ENCODE measurements around the gene TMEM117.

TMEM117 gene

DNA sequence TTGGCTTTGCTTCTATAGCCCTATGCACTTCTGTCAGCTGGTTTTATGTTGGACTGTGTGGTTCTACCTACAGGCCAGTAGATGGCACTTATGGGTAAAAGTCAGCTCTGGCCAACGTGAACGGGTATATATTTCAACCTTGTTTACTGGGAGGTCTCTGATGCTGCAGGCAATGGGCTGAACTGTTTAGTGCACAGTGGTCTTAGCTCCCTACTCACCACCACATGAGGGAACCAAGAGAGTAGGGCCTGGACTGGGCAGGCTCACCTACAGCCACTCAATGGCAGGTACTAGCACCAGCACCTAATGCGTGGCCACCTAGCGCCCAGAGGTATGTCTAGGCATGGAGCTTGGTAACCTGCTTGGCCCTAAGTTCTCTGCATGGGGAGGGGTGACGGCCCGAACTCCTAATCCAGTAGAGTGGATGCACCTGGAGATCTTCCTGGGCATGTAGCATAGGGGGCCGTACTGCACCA lies 481.8 kb downstream of the TMEM117 start:
- TF ChIP-seq POLR2A (IDR thresholded peaks at IDR 0.05; ENCODE audit: low read length) (no peak), GATA1 (IDR thresholded peaks at IDR 0.05; ENCODE audit: low read depth, low read length) (no peak)
- DNase-seq = peak; percentile 16 to 24

DNA sequence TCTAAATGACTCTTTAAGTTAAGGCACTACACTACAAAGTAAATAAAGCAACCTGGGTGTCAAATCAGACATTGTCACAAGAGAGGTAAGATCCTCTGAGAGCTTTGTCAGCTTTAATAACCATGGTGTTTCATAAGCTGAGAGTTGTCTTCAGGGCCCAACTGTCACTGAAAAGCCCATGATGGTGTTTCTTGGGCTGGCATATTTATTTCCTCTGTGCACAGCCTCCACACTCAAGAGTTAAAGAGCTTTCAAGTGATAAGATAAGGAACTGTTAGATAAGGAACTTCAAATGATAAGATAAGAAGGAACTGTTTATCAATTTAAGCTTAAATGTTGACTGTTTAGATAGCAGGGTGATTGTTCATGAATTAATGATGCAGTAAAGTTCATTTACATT lies 495.4 kb downstream of the TMEM117 start:
- no peak for DNase-seq
- TF ChIP-seq GATA1 (IDR thresholded peaks at IDR 0.05; ENCODE audit: low read depth, low read length) (no peak), POLR2A (IDR thresholded peaks at IDR 0.05; ENCODE audit: low read length) (no peak)

DNA sequence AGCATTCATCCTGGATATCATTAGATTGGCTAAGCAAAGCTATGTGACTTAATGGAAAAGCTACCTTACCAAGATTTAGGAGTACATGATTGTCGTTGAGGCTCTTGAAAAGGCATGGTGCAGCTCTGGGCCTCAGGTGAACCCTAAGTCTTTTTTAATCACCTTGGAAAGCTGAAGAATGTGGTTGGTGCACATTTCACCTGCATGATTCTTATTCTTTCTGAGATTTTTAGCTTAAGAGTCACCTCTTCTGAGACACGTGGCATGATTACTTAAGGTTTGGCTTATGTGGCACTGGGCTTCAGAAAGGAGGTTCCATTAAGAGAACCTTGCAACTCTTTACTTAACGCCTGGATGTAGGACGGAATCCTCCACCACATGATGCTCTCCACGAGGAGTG lies 498.5 kb downstream of the TMEM117 start:
- TF ChIP-seq POLR2A (IDR thresholded peaks at IDR 0.05; ENCODE audit: low read length) (no peak), GATA1 (IDR thresholded peaks at IDR 0.05; ENCODE audit: low read depth, low read length) (no peak)
- DNase-seq = no peak

DNA sequence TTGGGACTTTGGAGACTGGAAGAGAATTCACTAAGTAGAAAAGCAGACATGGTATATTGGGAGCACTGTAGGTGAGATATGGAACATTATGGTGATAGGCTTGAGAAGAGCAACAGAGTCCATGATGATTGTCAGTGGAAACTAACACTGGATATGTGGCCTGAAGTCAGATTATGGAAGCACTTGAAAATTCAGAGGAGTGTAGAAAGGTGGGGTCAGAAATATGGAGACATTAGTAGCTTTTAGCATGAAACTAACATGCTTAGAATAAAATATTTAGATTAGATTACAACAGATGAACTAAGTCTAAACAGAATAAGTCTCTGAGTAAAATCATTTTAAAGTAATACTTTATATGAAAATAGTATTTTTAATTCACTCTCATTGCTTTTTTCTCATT lies 499.1 kb downstream of the TMEM117 start:
- DNase-seq = no peak
- TF ChIP-seq POLR2A (IDR thresholded peaks at IDR 0.05; ENCODE audit: low read length) = no peak
- TF ChIP-seq GATA1 (IDR thresholded peaks at IDR 0.05; ENCODE audit: low read depth, low read length) = no peak

DNA sequence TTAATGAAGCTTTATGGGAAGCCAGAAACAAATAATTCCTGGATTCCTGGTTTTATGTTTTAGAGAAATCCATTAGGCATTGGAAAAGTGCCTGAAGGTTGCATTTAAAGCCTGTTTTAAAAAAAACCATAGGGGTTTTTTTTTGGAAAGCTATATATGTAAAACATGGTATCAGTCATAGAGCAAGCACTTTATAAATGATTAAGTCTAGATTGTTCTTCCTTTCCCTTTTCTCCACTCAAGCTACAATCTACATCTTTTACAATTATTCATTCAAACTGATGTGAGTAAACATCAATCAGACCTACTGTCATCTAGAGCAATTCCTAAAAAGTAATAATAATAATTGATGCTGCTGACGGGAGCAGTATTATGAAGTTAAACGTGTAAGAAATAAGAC lies 500.7 kb downstream of the TMEM117 start:
- TF ChIP-seq GATA1 (IDR thresholded peaks at IDR 0.05; ENCODE audit: low read depth, low read length) = no peak
- no peak for TF ChIP-seq POLR2A (IDR thresholded peaks at IDR 0.05; ENCODE audit: low read length)
- DNase-seq = no peak

DNA sequence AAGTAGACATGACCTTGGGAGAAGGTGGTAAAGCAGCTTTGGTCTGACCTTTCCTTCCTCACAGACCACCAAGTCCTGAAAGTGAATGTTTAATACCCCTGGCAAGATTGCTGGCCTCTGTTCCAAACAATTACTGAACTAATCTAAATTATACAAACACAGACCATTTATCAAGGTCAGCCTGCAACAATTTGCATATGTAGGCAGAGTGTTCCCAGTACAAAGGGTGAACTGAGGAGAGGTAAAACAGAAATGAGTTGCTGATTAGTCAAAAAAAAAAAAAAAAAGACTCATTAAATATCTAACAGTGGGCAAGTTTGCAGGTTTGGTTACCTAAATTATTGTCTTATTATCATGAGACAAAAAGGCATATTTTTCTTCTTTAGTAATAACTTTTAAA lies 506.5 kb downstream of the TMEM117 start:
- TF ChIP-seq GATA1 (IDR thresholded peaks at IDR 0.05; ENCODE audit: low read depth, low read length) (no peak), POLR2A (IDR thresholded peaks at IDR 0.05; ENCODE audit: low read length) (no peak)
- no peak for DNase-seq

DNA sequence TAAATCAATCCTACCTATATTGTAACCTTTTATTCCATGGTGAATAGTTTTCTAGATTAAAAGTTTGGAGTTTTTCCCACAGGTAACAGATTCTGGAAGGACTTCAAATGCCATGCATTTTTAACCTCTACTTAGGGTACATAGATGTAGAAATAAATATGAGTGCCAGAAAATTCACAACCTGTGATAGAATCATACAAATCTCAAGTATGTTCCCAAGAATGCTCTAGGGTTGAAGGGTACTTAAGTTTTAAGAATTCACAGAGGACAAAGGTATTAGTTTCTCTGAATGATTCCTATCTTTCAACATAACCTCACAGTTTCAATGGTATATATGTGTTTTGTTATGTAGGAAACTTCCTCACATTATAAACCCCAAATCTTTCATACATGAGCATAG lies 511.3 kb downstream of the TMEM117 start:
- TF ChIP-seq POLR2A (IDR thresholded peaks at IDR 0.05; ENCODE audit: low read length) (no peak), GATA1 (IDR thresholded peaks at IDR 0.05; ENCODE audit: low read depth, low read length) (no peak)
- DNase-seq = no peak

DNA sequence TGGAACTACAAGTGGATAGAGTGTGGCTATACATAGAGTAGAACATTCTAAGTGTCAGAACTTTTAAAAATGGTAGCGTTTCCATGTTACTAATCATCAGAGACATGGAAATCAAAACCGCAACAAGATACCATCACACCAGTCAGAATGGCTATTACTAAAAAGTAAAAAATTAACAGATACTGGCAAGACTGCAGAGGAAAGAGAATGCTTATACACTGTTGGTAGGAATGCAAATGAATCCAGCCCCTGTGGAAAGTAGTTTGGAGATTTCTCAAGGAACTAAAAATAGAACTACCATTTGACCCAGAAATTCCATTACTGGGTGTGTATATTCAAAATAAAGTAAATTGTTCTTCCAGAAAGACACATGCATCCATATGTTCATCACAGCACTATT lies 521.6 kb downstream of the TMEM117 start:
- no peak for TF ChIP-seq GATA1 (IDR thresholded peaks at IDR 0.05; ENCODE audit: low read depth, low read length)
- TF ChIP-seq POLR2A (IDR thresholded peaks at IDR 0.05; ENCODE audit: low read length) = no peak
- DNase-seq = no peak

DNA sequence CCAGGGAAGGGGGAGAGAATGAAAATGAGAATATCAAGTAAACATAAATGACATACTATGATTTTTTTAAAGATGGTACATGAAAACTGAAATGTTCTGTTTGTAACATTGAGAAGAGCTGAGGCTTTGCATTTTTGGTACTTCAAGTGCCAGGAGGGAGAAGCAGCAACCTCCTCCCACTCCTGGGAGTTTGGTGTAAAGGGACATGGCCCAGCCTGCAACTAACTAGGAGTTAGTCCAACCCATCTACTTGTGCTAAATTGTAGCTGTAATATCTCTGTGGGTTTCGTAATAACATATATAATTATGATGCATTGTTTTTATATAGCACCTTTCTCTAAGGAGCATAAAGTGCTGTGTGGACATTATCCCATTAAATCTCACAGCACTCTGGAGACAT lies 522.8 kb downstream of the TMEM117 start:
- no peak for DNase-seq
- no peak for TF ChIP-seq POLR2A (IDR thresholded peaks at IDR 0.05; ENCODE audit: low read length)
- TF ChIP-seq GATA1 (IDR thresholded peaks at IDR 0.05; ENCODE audit: low read depth, low read length) = no peak

DNA sequence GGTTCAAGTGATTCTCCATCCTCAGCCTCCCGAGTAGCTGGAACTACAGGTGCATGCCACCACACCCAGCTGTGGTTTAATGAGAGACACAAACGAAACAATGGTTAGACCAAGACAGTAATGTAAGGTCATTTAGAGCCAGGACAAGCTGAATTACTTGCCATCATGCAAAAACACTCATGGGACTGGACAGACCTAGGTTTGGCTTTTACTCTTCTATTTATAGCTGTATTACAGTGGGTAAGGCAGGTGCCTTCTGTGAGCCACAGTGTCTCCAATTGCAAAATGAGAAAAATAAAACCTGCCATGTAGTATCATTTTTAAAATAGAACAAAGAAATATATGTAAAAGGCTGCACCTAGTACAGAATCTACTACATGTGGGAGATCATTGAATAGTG lies 527.1 kb downstream of the TMEM117 start:
- no peak for DNase-seq

DNA sequence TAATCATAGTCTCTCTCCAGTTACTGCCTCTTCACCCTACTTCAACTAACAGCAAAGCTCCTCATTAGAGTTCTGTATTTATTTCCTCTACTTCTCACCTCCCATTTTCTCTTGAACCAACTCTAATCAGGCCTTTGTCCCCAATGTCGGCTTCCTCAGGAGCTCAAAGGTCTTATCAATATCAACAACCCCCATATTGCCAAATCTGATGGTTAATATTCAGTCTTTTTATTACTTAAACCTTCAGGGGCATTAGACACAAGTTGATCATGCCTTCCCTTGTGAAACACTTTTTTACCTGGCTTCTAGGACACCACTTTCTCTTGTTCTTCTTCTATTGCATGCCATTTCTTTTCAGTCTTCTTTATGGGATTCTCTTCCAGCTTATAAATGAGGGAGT lies 531.3 kb downstream of the TMEM117 start:
- TF ChIP-seq GATA1 (IDR thresholded peaks at IDR 0.05; ENCODE audit: low read depth, low read length) (no peak), POLR2A (IDR thresholded peaks at IDR 0.05; ENCODE audit: low read length) (no peak)
- DNase-seq = no peak

More for the DNA sequence above, 527.1 kb downstream of the TMEM117 start:
- TF ChIP-seq POLR2A (IDR thresholded peaks at IDR 0.05; ENCODE audit: low read length) (no peak), GATA1 (IDR thresholded peaks at IDR 0.05; ENCODE audit: low read depth, low read length) (no peak)

DNA sequence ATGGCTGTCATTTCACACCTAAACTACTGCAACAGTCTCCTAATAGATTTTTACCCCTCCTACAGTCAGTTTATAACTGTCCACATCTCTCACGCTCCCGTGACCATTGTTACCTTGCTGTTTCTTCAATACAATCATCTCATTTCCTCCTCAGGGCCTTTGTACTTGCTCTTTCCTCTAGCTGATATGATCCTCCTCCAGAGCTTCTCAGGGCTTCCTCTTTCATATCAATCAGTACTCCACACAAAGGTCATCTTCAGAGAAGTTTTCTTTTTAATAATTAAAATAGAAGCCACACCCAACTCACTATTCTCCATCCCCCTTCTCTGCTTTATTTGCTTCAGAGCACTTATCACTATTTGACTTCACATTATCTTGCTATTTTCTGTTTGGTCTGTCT lies 532.0 kb downstream of the TMEM117 start:
- TF ChIP-seq POLR2A (IDR thresholded peaks at IDR 0.05; ENCODE audit: low read length) (no peak), GATA1 (IDR thresholded peaks at IDR 0.05; ENCODE audit: low read depth, low read length) (no peak)
- DNase-seq = no peak

DNA sequence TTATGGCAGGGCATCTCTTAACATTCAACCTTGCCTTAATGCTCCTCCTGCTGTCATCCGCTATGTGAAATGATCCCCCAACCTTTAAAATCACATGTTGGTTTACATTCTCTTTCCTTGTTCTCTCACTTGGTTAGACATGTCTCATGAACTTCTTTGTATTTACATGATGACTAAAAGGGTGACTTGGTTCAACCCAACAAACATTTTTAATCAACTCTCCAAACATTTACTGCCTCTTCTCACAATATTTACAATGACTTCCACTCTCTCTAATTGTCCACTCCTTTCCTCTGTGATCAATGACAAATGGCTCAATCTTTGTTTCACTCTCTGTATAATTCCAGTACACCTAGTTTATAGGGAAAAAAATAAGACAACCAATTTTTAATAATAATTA lies 534.1 kb downstream of the TMEM117 start:
- TF ChIP-seq POLR2A (IDR thresholded peaks at IDR 0.05; ENCODE audit: low read length) (no peak), GATA1 (IDR thresholded peaks at IDR 0.05; ENCODE audit: low read depth, low read length) (no peak)
- DNase-seq = no peak

DNA sequence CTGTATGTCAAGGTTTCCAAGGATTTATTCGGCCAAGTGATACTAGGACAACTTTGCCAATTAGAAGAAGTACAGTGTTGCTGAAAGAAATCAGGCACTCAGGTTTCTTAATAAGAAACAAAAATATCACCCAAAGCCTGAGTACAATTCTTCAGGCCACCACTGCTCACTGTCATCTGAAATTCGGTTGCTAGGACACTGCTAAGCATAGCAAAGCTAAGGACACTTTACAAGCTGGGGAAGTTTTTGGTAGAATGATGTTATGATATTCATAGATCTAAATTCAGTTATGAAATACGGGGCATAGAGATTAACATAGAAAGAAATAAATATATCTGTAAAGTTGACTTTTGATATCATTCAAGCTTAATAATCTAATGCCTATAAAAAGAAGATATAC lies 535.1 kb downstream of the TMEM117 start:
- TF ChIP-seq GATA1 (IDR thresholded peaks at IDR 0.05; ENCODE audit: low read depth, low read length) (no peak), POLR2A (IDR thresholded peaks at IDR 0.05; ENCODE audit: low read length) (no peak)

DNA sequence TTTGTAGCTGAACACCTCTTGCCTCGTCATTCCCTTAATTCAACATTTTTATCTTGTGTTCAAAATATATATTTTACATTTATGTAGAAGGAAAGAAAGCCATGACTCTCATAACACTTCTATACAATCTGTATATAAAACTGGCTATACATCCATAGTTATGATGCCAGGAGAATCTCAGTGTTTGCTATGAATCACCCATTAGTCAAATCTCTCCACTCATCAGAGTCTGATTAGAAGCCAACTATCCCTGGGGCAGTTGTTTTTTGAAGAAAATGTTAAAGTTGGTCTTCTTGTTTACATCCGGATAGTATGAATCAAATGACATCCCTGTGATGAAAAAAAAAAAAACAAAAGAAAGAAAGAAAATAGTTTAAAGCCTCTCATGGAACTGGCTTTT lies 536.4 kb downstream of the TMEM117 start:
- no peak for DNase-seq
- TF ChIP-seq GATA1 (IDR thresholded peaks at IDR 0.05; ENCODE audit: low read depth, low read length) (no peak), POLR2A (IDR thresholded peaks at IDR 0.05; ENCODE audit: low read length) (no peak)

More for the DNA sequence above, 535.1 kb downstream of the TMEM117 start:
- no peak for DNase-seq

DNA sequence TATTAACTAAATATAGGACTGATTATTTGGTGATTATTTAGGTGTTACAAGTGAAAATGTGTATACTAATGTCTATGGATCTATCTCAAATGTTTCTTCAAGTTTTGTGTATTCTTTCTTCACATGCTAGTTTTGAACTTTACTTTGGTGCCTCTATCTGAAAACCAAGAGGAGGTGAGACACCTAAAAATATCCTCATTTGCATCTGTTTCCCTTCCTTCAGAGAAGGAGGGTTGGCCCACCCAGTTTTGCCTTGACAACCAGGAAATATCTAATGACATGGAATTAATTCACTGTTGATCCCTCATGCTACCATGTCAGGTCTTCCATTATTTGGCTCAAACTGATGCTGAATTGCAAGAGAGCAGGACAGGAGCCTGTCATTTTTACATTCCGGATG lies 539.8 kb downstream of the TMEM117 start:
- TF ChIP-seq GATA1 (IDR thresholded peaks at IDR 0.05; ENCODE audit: low read depth, low read length) (no peak), POLR2A (IDR thresholded peaks at IDR 0.05; ENCODE audit: low read length) (no peak)
- DNase-seq = no peak
